Measurements from ENCODE around the gene KRTAP5-5. TPM values are rescaled to one million over a fixed set of nuclear protein-coding genes. Genes with fewer than 3 reads are reported as not detected.
"Not testable (repeated sequence)": the region's sequence is repeated elsewhere in the genome, so short reads cannot be mapped to it uniquely, and the experiment has no call there.

Gene KRTAP5-5
- total and polyA plus RNA-seq, 2 experiments from 2014 or later = not detected

DNA sequence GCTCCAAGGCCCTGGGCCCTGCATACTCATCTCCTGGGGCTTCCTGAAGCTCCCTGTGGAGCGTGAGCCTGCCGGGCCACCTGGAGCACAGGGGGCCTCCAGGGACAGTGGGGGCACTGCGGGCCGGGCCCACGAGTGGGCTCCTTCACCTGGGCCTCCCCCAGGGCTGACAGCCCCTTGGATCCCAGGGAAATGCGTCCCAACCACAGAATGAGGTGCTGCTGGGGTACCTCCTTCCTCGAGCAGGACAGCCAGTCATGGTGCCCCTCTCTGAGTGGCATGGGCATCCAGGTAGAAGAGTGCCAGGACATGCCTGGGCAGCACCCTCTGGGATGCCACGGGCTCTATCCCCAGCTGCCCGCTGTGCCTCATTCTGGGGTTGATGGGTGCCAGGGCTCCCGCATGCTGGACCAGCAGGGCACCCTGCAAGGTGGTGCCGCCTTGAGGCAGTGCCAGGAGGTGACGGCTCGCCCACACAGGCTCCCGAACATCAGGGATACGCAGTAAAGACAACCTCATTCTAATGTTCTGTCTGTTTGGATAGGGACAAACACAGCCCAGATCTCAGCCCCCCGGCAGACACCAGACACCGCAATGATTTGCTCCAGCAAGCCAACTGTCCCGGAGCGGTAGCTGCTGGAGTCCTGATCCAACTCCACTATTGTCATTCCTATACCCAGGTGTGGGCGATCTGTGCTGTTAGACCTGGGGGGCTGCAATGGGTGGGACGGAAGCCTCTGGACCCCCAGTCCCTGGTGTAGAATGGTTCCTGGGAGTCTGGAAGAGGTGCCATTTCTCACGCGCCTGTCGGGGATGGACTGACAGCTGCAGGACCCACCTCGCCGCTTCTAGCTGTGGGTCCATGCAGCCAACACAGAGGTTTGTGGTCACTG lies 25.8 kb downstream of the KRTAP5-5 start:
- Histone ChIP-seq H3K4me3 (no peak overlapping the region), H3K27me3 (no peaks in the 10 kb centered on the region), H3K36me3 (no peaks in the 10 kb centered on the region), H3K27ac (no peak overlapping the region), H3K9me3 (ENCODE audit: low read depth) (no peaks in the 10 kb centered on the region), H3K4me1 (ENCODE audit: low read depth) (no peaks in the 10 kb centered on the region)
- TF ChIP-seq, protein P1, sequence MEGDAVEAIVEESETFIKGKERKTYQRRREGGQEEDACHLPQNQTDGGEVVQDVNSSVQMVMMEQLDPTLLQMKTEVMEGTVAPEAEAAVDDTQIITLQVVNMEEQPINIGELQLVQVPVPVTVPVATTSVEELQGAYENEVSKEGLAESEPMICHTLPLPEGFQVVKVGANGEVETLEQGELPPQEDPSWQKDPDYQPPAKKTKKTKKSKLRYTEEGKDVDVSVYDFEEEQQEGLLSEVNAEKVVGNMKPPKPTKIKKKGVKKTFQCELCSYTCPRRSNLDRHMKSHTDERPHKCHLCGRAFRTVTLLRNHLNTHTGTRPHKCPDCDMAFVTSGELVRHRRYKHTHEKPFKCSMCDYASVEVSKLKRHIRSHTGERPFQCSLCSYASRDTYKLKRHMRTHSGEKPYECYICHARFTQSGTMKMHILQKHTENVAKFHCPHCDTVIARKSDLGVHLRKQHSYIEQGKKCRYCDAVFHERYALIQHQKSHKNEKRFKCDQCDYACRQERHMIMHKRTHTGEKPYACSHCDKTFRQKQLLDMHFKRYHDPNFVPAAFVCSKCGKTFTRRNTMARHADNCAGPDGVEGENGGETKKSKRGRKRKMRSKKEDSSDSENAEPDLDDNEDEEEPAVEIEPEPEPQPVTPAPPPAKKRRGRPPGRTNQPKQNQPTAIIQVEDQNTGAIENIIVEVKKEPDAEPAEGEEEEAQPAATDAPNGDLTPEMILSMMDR (IDR thresholded peaks at IDR 0.05; ENCODE audit: low read depth, low read length) = no peak
- DNase-seq (ENCODE audit: low read depth in 1 of 2, low spot score in 1 of 2) = no peak

DNA sequence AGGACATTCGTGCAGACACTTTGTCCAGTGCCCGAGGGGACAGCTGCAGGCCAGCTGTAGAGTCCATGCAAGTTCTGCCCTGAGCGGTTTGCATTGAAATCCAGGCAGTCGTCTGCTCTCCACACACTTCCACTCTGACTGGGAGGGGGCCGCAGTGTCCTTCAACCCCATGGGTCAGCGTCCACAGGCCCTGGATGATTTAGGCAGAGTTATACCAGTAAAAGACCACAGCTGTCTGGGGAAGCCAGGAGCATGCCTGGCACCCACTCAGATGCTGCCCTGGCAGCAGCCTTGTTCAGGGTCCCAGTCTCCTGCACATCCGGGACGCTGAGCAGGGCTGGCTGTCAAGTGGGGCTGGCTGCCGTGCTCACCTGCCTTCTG lies 26.5 kb downstream of the KRTAP5-5 start:
- Histone ChIP-seq H3K27ac (no peak overlapping the region), H3K4me1 (ENCODE audit: low read depth) (no peaks in the 10 kb centered on the region), H3K9me3 (ENCODE audit: low read depth) (no peaks in the 10 kb centered on the region), H3K27me3 (no peaks in the 10 kb centered on the region), H3K4me3 (no peak overlapping the region), H3K36me3 (no peaks in the 10 kb centered on the region)
- TF ChIP-seq, protein P1 (IDR thresholded peaks at IDR 0.05; ENCODE audit: low read depth, low read length) = no peak
- no peak for DNase-seq (ENCODE audit: low read depth in 1 of 2, low spot score in 1 of 2)

DNA sequence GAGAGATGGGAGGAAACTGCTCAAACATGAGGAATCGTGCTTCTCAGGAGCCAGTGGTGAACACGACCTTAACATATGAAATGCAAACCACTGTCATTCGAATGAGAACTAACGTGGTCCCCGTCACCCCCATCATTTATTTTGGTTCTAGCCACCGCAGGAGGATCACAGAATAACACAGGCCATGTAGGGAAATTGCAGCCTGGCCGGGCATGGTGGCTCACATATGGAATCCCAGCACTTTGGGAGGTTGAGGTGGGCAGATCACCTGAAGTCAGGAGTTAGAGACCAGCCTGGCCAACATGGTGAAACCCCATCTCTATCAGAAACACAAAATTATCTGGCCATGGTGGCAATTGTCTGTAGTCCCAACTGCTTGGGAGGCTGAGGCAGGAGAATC lies 27.1 kb downstream of the KRTAP5-5 start:
- no peaks in the 10 kb centered on the region for H3K4me1 ChIP-seq (ENCODE audit: low read depth)
- H3K27me3 ChIP-seq = no peaks in the 10 kb centered on the region
- H3K9me3 ChIP-seq (ENCODE audit: low read depth) = no peaks in the 10 kb centered on the region
- no peak for DNase-seq (ENCODE audit: low read depth in 1 of 2, low spot score in 1 of 2)
- no peaks in the 10 kb centered on the region for H3K36me3 ChIP-seq
- H3K4me3 ChIP-seq = no peak overlapping the region
- no peak overlapping the region for H3K27ac ChIP-seq
- TF ChIP-seq, protein P1 (IDR thresholded peaks at IDR 0.05; ENCODE audit: low read depth, low read length) = no peak

DNA sequence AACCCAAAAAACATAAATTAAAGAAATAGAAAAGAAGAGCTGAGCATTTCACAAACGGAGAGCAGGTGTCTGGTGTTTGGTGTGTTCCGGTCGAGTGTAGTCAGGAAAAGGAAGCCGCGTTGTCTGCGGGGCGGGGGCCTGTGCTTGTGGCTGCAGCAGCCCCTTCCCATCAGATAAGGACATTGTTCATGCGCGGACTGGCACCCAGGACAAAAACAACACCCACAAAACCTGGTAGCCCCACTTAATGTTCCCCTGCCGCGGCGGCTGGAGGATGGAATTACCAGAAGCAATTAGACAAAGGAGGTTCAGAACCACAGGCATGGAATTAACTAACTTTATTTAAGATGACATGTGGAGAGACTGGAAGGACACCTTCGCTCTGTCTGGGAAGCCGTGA lies 29.9 kb downstream of the KRTAP5-5 start:
- H3K9me3 ChIP-seq (ENCODE audit: low read depth) = no peaks in the 10 kb centered on the region
- no peaks in the 10 kb centered on the region for H3K4me1 ChIP-seq (ENCODE audit: low read depth)
- TF ChIP-seq, protein P1 (IDR thresholded peaks at IDR 0.05; ENCODE audit: low read depth, low read length) = no peak
- H3K27ac ChIP-seq = no peak overlapping the region
- DNase-seq (ENCODE audit: low read depth in 1 of 2, low spot score in 1 of 2) = no peak
- no peaks in the 10 kb centered on the region for H3K36me3 ChIP-seq
- H3K4me3 ChIP-seq = no peak overlapping the region
- H3K27me3 ChIP-seq = no peaks in the 10 kb centered on the region

DNA sequence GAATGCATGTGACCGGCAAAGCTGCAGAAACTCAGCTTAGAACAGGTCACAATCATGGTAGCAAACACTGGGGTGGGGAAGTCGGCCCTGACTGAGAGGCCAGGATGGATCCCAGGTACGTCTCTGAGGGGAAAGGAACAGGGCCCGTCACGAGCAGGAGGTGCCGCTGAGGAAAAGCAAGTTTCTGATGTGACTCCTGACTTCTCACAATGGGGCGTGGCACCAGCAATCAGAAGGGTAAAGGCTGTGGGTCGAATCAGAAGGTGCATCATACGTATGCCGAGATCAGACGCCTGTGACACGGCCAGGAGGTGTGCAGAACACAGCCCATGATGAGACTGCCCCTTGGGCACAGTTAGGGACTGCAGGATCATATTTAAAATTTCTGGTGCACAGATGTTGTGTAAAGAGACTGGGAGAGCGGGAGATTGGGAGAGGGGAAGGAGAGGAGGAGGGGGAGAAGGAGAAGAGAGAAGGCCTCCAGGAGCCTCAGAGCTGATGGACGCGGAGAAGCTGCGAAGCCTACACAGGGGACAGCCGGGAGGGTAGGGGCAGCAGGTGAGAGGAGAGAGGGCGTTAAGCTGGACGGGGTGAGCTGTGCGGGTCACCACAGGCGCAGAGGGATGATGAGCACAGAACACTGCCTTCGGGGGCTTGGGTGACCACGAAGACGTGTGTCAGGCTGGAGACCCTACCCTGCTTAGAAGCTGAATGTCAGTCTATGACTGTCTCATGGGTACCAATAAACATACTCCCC lies 30.7 kb downstream of the KRTAP5-5 start:
- no peak for DNase-seq (ENCODE audit: low read depth in 1 of 2, low spot score in 1 of 2)
- Histone ChIP-seq H3K4me3 (no peak overlapping the region), H3K27ac (no peak overlapping the region), H3K4me1 (ENCODE audit: low read depth) (no peaks in the 10 kb centered on the region), H3K36me3 (no peaks in the 10 kb centered on the region), H3K9me3 (ENCODE audit: low read depth) (no peaks in the 10 kb centered on the region), H3K27me3 (no peaks in the 10 kb centered on the region)
- TF ChIP-seq, protein P1 (IDR thresholded peaks at IDR 0.05; ENCODE audit: low read depth, low read length) = no peak

DNA sequence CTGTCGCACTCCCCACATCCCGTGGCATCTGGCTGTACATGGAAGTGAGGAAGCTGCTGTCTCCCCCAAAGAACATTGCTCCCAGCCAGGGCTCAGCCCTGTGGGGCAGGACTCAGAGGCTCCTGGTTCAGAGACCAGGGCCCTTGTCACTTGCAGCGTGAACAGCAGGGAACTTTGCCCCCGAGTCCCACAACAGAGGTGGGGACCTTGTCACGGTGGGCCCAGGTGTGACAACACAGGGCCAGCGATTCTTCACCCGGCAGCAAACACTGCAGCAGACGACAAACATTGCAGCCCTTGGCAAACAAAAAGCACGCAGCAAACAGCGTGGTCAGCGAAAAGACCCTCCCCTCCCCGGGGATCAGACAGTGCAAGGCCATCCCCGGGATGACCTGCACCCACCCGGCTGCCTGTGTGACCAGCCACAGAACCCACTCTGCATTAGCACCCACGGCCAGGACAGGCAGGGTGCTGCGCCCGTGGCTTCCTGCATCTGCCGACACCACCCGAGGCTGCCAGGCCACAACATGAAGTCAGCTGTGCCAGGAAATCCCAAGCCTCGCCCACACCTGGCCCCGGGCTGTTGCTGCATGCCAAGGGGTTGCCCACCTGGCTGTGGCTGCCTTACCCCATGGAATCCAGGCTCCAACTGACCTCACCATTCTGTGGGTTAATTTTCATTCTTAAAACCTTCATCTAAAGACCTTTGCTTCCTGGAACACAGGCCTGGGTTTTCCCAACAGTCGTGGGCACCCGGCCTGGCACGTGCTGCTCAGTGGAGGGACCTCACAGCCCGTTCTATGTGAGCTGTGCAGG lies 32.1 kb downstream of the KRTAP5-5 start:
- H3K36me3 ChIP-seq; H3K9me3 ChIP-seq (ENCODE audit: low read depth); H3K4me1 ChIP-seq (ENCODE audit: low read depth); H3K27me3 ChIP-seq; H3K4me3 ChIP-seq; DNase-seq (ENCODE audit: low read depth in 1 of 2, low spot score in 1 of 2); H3K27ac ChIP-seq: not testable (repeated sequence)

DNA sequence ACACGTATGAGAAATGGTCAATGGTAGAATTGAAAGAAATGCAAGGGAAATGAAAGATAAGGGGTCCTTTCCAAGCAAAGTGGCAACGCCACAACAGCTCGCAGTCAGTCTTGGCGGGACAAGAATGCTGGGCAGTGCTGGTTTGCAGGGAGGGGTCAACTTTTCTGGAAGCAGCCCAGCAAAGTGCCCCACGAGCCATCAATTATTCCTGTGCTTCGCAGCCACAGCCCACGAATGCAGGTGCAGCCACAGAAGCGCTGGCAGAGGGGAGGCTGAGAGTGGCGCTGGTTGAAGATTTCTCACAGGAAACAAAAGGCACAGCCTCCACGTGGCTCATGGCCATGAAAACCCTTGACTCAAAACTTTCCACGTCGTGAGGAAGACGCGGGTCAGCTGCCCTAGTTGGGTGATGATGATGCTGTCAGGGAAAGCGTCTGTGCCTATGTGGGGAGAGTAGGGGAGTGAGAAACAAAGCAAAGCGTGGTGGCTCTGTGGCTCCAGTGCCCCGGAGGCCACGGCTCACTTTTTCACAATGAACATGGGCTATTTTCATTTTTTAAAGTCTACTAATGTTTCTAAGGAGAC lies 33.2 kb downstream of the KRTAP5-5 start:
- H3K9me3 ChIP-seq (ENCODE audit: low read depth); H3K27me3 ChIP-seq; H3K4me1 ChIP-seq (ENCODE audit: low read depth); H3K4me3 ChIP-seq; DNase-seq (ENCODE audit: low read depth in 1 of 2, low spot score in 1 of 2); H3K36me3 ChIP-seq; H3K27ac ChIP-seq: not testable (repeated sequence)

Measured in cardiac muscle cell (in vitro differentiated cells and primary cell).